NOMO-1 treated with DMSO at 0.1 percent for 48 hours (cell line): ENCODE data around the gene SNX14.

ENCODE experiments used
- DNase-seq: peaks from one replicate; lab custom pipeline; 2025; ENCODE audit not compliant: unreplicated experiment; lab: John Stamatoyannopoulos, UW

SNX14 gene

GRCh38 chr6:85516168-85516567 is 77.5 kb downstream of the SNX14 start:
- no peak for DNase-seq

GRCh38 chr6:85506441-85507093 is 87.1 kb downstream of the SNX14 start:
- no peak for DNase-seq

DNA sequence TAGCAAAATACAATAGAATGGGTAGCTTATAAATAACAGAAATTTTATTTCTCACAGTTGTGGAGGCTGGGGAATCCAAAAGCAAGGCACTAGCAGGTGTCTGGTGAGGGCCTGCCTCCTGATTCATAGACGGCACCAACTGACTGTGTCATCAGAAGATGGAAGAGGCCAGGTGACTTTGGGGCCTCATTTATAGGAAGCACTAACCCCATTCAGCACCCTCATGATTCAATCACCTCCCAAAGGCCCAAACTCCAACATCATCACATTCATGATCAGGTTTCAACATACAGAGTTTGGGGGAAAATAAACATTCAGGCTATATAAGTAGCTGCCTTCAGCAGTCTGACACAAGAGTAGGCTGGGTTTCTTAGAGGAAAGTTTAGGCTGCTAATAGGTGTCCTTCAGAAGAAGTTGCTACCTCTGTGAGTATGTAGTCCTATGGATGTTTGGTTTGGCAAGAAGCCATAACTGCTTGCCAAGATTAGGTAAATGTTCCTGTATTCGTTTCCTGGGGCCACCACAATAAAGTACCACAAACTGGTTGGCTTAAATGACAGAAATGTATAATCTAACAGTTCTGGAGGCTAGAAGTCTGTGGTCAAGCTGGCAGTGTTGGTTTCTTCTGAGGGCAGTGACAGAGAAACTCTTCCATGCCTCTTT is 94.9 kb downstream of the SNX14 start:
- no peak for DNase-seq

GRCh38 chr6:85496856-85497255 is 96.8 kb downstream of the SNX14 start:
- DNase-seq = no peak

DNA sequence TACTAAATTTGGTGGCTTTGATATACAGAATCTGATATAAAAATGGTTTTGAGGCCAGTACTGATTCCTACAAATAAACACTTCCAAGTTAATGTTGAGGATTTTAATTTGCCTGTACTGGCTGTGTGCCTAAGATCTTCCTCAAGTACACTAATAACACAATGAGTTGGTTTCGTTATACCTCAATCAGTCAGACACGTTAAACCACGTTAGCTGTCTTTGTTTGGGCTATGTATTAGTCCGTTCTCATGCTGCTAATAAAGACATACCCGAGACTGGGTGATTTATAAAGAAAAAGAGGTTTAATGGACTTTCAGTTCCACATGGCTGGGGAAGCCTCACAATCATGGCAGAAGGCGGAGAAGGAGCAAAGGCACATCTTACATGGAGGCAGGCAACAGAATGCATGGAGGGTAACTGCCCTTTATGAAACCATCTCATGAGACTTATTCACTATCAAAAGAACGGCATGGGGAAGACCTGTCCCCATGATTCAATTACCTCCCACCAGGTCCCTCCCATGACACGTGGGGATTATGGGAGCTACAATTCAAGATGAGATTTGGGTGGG is 97.6 kb downstream of the SNX14 start:
- no peak for DNase-seq

- peak; percentile 22 for DNase-seq
Measured at GRCh38 chr6:85494547-85495536, 98.8 kb downstream of the SNX14 start.

GRCh38 chr6:85493389-85493788 is 100.3 kb downstream of the SNX14 start:
- peak; percentile 84 for DNase-seq

DNA sequence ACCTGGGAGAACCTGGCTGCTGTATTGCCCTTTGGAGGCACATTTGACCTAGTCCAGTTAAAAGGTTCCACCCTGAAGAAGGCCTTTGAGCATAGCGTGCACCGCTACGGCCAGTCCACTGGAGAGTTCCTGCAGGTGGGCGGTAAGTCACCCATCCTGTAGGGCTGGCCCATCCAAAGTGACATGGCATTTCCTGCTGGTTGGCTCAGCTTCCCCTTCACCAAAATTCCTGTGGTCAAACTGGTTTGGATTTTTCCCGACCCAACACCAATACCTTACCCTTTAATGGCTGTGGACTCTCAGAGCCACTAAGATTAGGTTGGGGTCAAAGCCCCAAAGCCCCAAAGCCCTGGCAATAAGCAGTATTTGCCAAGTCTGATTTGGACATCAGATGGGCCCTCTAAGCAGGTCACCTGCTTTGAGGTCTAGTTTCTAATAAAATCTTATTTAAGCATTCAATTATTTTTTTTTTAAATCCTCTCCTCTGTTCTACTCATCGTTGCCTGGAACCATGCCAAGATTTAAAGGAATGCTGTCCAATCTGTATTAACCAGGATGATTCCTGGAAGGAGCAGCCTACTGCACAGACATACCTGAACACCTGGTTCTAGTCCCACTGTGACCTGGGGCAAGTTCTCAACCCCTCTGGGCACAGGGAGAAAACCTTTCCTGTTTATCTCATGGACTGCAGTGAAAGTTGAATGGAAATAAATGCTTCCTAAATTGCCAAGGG is 103.0 kb downstream of the SNX14 start:
- no peak for DNase-seq

DNA sequence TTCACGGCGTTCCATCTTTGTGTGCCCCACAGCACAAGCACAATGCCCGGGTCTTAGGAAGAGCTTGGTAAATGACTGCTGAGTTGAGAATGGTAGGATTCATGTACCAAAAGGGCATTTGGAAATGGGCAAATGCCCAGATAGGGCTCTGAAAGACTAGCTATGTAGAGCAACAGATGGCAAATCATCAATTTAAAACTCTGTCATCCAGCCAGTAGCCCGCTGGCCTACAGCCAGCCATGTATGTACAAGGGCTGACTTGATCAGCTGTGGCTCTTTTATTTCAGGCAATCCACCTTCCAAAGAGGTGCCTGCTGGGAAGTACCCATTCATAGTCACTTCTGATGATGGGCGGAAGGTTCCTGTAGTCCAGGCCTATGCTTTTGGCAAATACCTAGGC is 108.7 kb downstream of the SNX14 start:
- DNase-seq = no peak

GRCh38 chr6:85483846-85484245 is 109.8 kb downstream of the SNX14 start:
- DNase-seq = no peak

DNA sequence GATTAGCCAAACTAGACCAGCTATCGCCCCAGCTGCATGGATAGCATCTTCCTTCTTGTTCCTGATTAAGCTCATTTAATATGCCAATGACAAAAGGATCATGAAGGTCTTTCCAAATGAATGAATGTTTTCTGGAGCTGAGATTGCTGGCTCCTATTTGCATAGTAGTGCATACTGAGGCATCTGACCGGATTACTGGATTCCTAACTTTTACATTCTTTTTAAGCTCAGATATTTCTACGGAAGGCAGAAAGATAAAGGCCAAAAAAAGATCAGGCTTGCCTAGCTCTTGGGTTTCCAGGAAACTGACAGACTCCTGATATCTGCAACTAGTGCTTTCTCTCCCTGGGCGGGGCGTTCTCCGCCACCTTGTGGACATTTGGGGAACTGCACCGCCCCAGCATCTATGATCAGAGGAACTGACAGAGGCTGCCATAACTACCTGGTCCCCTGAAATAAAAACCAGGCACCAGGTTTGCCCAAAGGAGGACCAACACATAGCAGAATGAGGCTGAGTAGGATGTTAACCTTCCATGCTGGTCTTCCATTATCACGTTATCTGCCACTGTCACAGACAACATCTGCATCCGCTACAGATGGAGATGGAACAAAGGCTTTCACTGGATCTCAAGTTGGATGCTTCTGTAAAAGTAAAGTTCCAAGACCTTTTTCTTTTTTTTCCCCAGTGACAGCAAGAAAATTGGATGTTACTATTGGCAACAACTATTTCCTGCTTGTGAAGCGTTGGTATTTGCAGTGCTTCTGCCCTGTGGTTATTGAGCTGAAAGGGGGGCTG is 110.6 kb downstream of the SNX14 start:
- peak; percentile 52 for DNase-seq

DNA sequence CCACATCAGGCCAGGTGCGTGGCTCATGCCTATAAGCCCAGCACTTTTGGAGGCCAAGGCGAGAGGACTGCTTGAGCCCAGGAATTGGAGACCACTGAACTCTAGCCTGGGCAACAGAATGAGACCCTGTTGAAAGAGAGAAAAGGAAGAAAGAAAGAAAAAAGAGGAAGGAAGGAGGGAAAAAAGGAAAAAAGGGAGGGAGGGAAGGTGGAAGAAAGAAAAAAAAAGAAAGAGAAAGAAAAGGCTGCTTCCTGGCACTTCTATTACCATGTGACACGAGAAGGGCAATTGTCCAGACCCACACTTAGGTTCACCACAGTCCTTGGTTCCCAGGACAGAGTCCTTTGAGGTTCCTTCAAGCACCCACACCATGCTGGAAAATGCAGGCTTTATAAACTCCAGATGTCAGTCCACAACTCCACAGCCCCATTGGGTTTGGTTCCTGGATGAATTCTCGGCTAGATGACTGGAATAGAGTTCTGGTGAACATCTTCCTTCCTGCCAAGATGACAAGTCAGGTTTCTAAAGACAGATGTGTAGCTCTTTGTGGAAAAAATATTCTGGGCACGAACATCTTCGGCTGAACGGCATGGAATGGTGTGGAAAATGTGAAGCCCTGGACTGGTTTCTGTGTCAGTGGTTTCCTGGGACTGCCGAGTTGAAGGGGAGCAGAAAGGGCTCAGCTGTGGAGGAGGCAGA is 111.3 kb downstream of the SNX14 start:
- DNase-seq = no peak

DNA sequence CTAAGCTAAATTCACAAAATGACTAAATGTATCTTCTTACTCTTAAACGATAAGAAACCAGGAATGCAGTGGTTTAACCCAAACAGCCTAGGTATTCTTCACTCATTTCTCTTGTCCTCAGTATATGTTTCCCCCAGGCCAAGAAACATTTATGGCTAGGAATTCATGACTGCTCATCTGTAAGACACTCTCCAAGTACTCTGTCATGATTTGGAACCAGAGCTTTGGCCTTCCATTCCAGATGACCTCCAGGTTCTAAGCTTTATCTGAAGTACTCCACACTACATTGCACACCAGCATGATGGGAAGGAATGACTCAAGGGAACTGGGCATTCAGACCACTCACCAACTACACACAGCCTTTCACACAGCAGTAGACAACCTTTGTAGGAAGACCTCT is 114.5 kb downstream of the SNX14 start:
- no peak for DNase-seq

- DNase-seq = no peak
Measured at GRCh38 chr6:85476532-85476931, 117.1 kb downstream of the SNX14 start.

GRCh38 chr6:85473748-85474147 is 119.9 kb downstream of the SNX14 start:
- DNase-seq = no peak

DNA sequence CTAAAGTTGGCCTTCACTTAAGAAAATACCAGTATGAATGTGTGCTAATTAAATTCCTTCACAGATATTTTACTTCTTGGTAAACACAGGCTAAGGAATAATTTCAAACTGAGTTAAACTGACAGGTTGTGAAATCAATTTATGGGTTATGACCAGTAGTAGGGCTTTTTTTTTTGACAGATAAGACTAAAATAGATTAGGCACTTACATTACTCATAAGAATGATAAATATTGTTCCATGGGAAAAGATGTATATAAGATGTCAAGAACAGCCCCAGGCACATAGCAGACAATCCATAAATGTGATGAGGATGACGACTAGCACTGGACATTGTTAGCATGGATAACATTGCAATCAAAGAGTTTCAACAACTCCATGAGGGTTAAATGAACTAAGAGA is 120.9 kb downstream of the SNX14 start:
- DNase-seq = no peak

- peak; percentile 64 for DNase-seq
Measured at GRCh38 chr6:85470023-85470410, 123.6 kb downstream of the SNX14 start.

GRCh38 chr6:85469276-85470022 is 124.2 kb downstream of the SNX14 start:
- DNase-seq = no peak

GRCh38 chr6:85468326-85468725 is 125.3 kb downstream of the SNX14 start:
- DNase-seq = no peak
